Pancreas (tissue), 10 donors: ENCODE results near the gene HDHD2. TPM values are rescaled to one million over a fixed set of nuclear protein-coding genes. Genes with fewer than 3 reads are reported as not detected.

ENCODE experiments used
- ATAC-seq, 4 donors: fragments of 200-7000 bp; cut with Tn5 transposase; one replicate each; pipeline versions ENCODE4 v1.8.0 to v1.9.1; 2020; ENCODE audit warnings: mild to moderate bottlenecking in 4 of 4, moderate library complexity in 4 of 4
- DNase-seq, 6 donors: peaks; one replicate each; pipeline ENCODE4 v3.0.0-alpha.2; 2020
- FAIRE-seq: peaks from 2 replicates; lab custom pipeline; 2012; peaks lifted over from hg19 to GRCh38; lab: Jason Lieb, UNC
- H3K27ac ChIP-seq, 4 donors: fragments of 200-600 bp; sonication (generic); 1 replicate in 3 of 4; 2 replicates in 1 of 4; pipeline versions ENCODE4 v1.5.0 to v1.8.0; 2020
- H3K27me3 ChIP-seq, 4 donors: fragments of 200-600 bp; one replicate each; pipeline ENCODE4 v1.8.0; 2021
- H3K36me3 ChIP-seq, 3 donors: fragments of 200-600 bp; sonication (generic) in 1 of 3; one replicate each; pipeline versions ENCODE4 v1.5.0 to v1.8.0; 2020 to 2021
- H3K4me1 ChIP-seq, 3 donors: fragments of 200-600 bp; one replicate each; pipeline ENCODE4 v1.8.0; 2021
- H3K4me3 ChIP-seq, 4 donors: fragments of 200-600 bp; sonication (generic) in 2 of 4; one replicate each; pipeline versions ENCODE4 v1.5.0 to v1.8.0; 2020 to 2021
- H3K9me3 ChIP-seq, 4 donors: fragments of 200-600 bp; one replicate each; pipeline ENCODE4 v1.8.0; 2021
- WGBS, 2 donors: extraction: QIAGEN DNeasy Blood & Tissue Kit; methylation state at CpG; one replicate each; pipeline ENCODE4 v1.1.7; 2013; 5-methylcytosine and 5-hydroxymethylcytosine counted together
- intact Hi-C, 3 donors: fragments of 100-400 bp; cut with DNase I; formaldehyde crosslinking; loops; one replicate each; pipeline versions ENCODE4 v1.11.1 to v1.14.2; 2022
- polyA plus RNA-seq, 2 donors: library from polyadenylated mRNA; stranded (reverse); fragments of 200-250 nt; gene quantifications; one replicate each; pipeline ENCODE4 v1.2.3, GENCODE V29; 2013
- total RNA-seq, 6 donors: library from RNA; stranded (reverse); fragmentation: NEBNext Ultra II Directional in 4 of 6; extraction: Animal tissue kit (Norgen Biotek cat#: 25700) in 4 of 6; gene quantifications; one replicate each; pipeline versions ENCODE4 v1.2.1 to v1.2.4, GENCODE V29; 2021 to 2023
- TF ChIP-seq, protein P1 (sequence below), 4 donors: fragments of 200-600 bp; sonication (generic) in 3 of 4; IDR thresholded peaks; one replicate each; pipeline versions ENCODE4 v1.5.0 to v1.8.0; 2021; ENCODE audit warnings: antibody characterized with exemption in 4 of 4
- donor health status: healthy with polysubstance abuse.
- donor health status: DM: no; HTN: no; CAD: no; lungs with moderate emphysema.
- donor health status: DM: no; HTN: no; CAD: no.
- donor health status: control.
- donor health status: control.
- donor health status: Bipolar disorder and iron deficiency.
- donor health status: DM: yes; HTN: yes; CAD: no.
- donor health status: DM: no; HTN: no; CAD: no.
- donor health status: DM: no; HTN: no; CAD: no.
- donor health status: DM: yes; HTN: yes; CAD: no.

The HDHD2 gene
- total and polyA plus RNA-seq, 8 donors, result 12.7 to 28.0 (median 22.0) TPM

- DNase-seq, result no peak
- intact Hi-C loops, result no loop called here
- Histone ChIP-seq H3K4me3 (no peak overlapping the region), H3K4me1 (peaks cover 0 to 3% (median 0%) of the 10 kb centered on the region in 3 donors), H3K36me3 (no peaks in the 10 kb centered on the region), H3K9me3 (no peaks in the 10 kb centered on the region), H3K27ac (no peak overlapping the region), H3K27me3 (no peaks in the 10 kb centered on the region)
- no peak for ATAC-seq
- WGBS, 2 donors, result 86 to 91% methylated on average over 3 of the region's 3 CpGs
- TF ChIP-seq, protein P1, sequence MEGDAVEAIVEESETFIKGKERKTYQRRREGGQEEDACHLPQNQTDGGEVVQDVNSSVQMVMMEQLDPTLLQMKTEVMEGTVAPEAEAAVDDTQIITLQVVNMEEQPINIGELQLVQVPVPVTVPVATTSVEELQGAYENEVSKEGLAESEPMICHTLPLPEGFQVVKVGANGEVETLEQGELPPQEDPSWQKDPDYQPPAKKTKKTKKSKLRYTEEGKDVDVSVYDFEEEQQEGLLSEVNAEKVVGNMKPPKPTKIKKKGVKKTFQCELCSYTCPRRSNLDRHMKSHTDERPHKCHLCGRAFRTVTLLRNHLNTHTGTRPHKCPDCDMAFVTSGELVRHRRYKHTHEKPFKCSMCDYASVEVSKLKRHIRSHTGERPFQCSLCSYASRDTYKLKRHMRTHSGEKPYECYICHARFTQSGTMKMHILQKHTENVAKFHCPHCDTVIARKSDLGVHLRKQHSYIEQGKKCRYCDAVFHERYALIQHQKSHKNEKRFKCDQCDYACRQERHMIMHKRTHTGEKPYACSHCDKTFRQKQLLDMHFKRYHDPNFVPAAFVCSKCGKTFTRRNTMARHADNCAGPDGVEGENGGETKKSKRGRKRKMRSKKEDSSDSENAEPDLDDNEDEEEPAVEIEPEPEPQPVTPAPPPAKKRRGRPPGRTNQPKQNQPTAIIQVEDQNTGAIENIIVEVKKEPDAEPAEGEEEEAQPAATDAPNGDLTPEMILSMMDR (IDR thresholded peaks at IDR 0.05), result no peak
- no peak for FAIRE-seq
These were observed 29.2 kb downstream of the HDHD2 start for GRCh38 chr18:47121146-47121545.

DNA sequence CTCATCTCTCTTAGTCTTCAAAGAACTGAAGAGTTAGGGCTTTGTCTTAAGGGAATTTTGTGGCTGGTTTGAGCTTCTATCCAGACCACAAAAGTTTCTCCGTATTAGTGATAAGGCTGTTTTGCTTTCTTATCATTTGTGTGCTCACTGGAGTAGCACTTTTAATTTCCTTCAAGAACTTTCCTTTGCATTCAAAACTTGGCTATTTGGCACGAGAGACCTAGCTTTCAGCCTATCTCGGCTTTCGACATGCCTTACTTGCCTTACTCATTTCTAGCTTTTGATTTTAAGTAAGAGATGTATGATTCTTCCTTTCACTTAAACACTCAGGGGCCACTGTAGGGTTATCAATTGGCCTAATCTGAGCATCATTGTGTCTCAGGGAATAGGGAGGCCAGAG lies 29.9 kb downstream of the HDHD2 start:
- intact Hi-C loops, result no loop called here
- no peak for ATAC-seq
- H3K27me3 ChIP-seq, result no peaks in the 10 kb centered on the region
- no peak overlapping the region for H3K4me3 ChIP-seq
- 44 to 63% methylated on average over 4 of the region's 4 CpGs for WGBS, 2 donors
- no peak for DNase-seq
- H3K36me3 ChIP-seq, result no peaks in the 10 kb centered on the region
- no peaks in the 10 kb centered on the region for H3K9me3 ChIP-seq
- H3K4me1 ChIP-seq, result peaks cover 0 to 3% (median 0%) of the 10 kb centered on the region in 3 donors
- no peak for FAIRE-seq
- TF ChIP-seq, protein P1 (IDR thresholded peaks at IDR 0.05), result no peak
- no peak overlapping the region for H3K27ac ChIP-seq

- ATAC-seq, result no peak
- no peaks in the 10 kb centered on the region for H3K9me3 ChIP-seq
- peaks cover 0 to 3% (median 0%) of the 10 kb centered on the region in 3 donors for H3K4me1 ChIP-seq
- H3K27me3 ChIP-seq, result no peaks in the 10 kb centered on the region
- H3K36me3 ChIP-seq, result no peaks in the 10 kb centered on the region
- 96 to 99% methylated on average over 2 of the region's 2 CpGs for WGBS, 2 donors
- intact Hi-C loops, result no loop called here
- no peak overlapping the region for H3K27ac ChIP-seq
- no peak for DNase-seq
- no peak for FAIRE-seq
- TF ChIP-seq, protein P1 (IDR thresholded peaks at IDR 0.05), result no peak
- H3K4me3 ChIP-seq, result no peak overlapping the region
These were observed 31.3 kb downstream of the HDHD2 start for GRCh38 chr18:47118981-47119380.

DNA sequence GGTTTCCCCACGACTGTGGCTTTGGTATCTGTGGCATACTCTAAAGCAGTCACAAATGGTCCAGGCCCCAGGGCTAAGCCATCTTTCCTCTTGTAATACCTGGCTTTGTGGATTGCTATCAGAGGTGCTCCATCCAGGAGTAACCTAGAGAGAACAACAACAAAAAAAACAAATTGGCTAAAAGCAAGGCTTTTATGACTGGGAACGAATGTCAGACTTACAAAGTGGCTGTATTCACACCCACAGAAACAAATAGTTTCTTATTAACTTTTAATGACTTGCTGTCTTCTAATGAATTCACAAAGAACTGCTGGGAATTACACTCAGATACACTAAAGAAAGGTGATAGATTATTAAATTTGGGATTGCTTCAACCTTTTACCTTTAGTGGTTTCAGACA lies 35.1 kb downstream of the HDHD2 start:
- 60 to 63% methylated on average over 2 of the region's 2 CpGs for WGBS, 2 donors

More for the DNA sequence above, 35.1 kb downstream of the HDHD2 start:
- FAIRE-seq (no peak), ATAC-seq (peak in 3 of 4 donors; percentile 46 to 71 (median 54)), DNase-seq (no peak)
- Histone ChIP-seq H3K27me3 (no peaks in the 10 kb centered on the region), H3K9me3 (no peaks in the 10 kb centered on the region), H3K36me3 (no peaks in the 10 kb centered on the region), H3K4me3 (no peak overlapping the region), H3K27ac (peak overlapping the region in 2 of 4 donors; percentile 2 to 12), H3K4me1 (peaks cover 0 to 3% (median 0%) of the 10 kb centered on the region in 3 donors)
- intact Hi-C loops, result no loop called here
- TF ChIP-seq, protein P1 (IDR thresholded peaks at IDR 0.05), result no peak
